GM23248 (cell line): ENCODE data around the gene CASP9.

ENCODE experiments used
- EZH2 ChIP-seq: fragments of 200-600 bp; sonication (generic); IDR thresholded peaks from 2 replicates; pipeline ENCODE4 v1.6.1; 2018; ENCODE audit warnings: antibody characterized with exemption, mild to moderate bottlenecking; ENCODE audit not compliant: insufficient read depth, poor library complexity, severe bottlenecking
- EZH2phosphoT487 ChIP-seq: fragments of 200-600 bp; sonication (generic); IDR thresholded peaks from 2 replicates; pipeline ENCODE4 v1.6.1; 2018; ENCODE audit warnings: antibody characterized with exemption, moderate library complexity, mild to moderate bottlenecking, low read depth; ENCODE audit not compliant: insufficient read depth

DNA sequence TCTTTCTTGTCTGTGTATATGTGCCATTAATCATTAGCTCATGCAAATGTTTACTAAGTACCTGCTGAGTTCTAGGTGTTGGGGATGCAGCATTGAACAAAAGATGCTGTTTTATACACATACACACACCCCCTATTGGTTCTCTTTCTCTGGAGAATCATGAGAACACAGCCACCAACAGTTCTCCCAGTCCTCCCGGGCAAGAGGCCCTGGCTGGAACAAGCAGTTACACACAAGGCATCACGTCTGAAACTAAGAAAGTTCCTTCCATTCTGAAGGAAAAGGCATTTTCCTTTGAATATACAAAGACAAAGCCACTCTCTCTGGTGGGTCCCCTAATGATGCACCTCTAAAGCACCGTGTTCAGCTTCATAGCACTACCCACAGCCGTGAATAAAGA lies 10.8 kb downstream of the CASP9 start:
- no peak for TF ChIP-seq EZH2
- TF ChIP-seq EZH2phosphoT487: no peak
